HEK293 (cell line): ENCODE results near the gene CCDC63.

Experiments used
- CTCF ChIA-PET: fragments of 350-600 bp; formaldehyde crosslinking; extraction: SDS; loops from one replicate; lab custom pipeline; 2021; ENCODE audit warnings: antibody characterized with exemption; lab: Yijun Ruan, JAX
- POLR2A ChIA-PET: fragments of 300-600 bp; formaldehyde crosslinking; extraction: SDS; loops from one replicate; lab custom pipeline; 2020; ENCODE audit warnings: antibody characterized with exemption, inconsistent platforms; lab: Yijun Ruan, JAX
- H3K27ac ChIP-seq: fragments of 200-500 bp; sonication (Bioruptor generic); 2 replicates; pipeline ENCODE4 v1.5.1; 2014; ENCODE audit warnings: low read depth, low read length, control low read depth, inconsistent platforms; ENCODE audit errors: extremely low read depth
- H3K36me3 ChIP-seq, 2 experiments: fragments of 200-500 bp in 1 of 2; sonication (Bioruptor generic) in 1 of 2; 1 replicate in 1 of 2; 2 replicates in 1 of 2; pipeline ENCODE4 v1.5.1; 2014 to 2017; ENCODE audit warnings: inconsistent platforms in 2 of 2, low read length in 2 of 2; ENCODE audit not compliant: control insufficient read depth in 2 of 2, insufficient read depth in 1 of 2
- H3K4me1 ChIP-seq: fragments of 200-500 bp; sonication (Bioruptor generic); 2 replicates; pipeline ENCODE4 v1.5.1; 2014; ENCODE audit warnings: mild to moderate bottlenecking, low read length, inconsistent platforms; ENCODE audit not compliant: control insufficient read depth, insufficient read depth
- H3K4me3 ChIP-seq: 2 replicates; pipeline ENCODE4 v1.5.1; 2011; ENCODE audit warnings: low read depth, mild to moderate bottlenecking, control low read depth, low read length, moderate library complexity
- H3K9me3 ChIP-seq: fragments of 200-500 bp; sonication (Bioruptor generic); 2 replicates; pipeline ENCODE4 v1.5.1; 2014; ENCODE audit warnings: low read depth, low read length, inconsistent platforms; ENCODE audit not compliant: control insufficient read depth, insufficient read depth
- KLF8 ChIP-seq: fragments of 450-650 bp; formaldehyde crosslinking; IDR thresholded peaks from 2 replicates; pipeline ENCODE4 v1.5.1; 2016; ENCODE audit warnings: missing biosample characterization, missing genetic modification characterization
- PRDM1 ChIP-seq: fragments of 450-650 bp; formaldehyde crosslinking; IDR thresholded peaks from 2 replicates; pipeline ENCODE4; 2016; ENCODE audit warnings: missing biosample characterization, missing genetic modification characterization
- SALL2 ChIP-seq: fragments of 450-650 bp; formaldehyde crosslinking; IDR thresholded peaks from 2 replicates; pipeline ENCODE4 v1.5.0; 2017; ENCODE audit warnings: missing biosample characterization, mild to moderate bottlenecking, missing genetic modification characterization, borderline replicate concordance
- ZBTB1 ChIP-seq: fragments of 450-650 bp; formaldehyde crosslinking; IDR thresholded peaks from 2 replicates; pipeline ENCODE4 v1.5.1; 2016; ENCODE audit warnings: missing biosample characterization, missing genetic modification characterization
- ZNF112 ChIP-seq: fragments of 450-650 bp; formaldehyde crosslinking; IDR thresholded peaks from 2 replicates; pipeline ENCODE4 v1.5.0; 2017; ENCODE audit warnings: missing biosample characterization, missing genetic modification characterization
- ZNF239 ChIP-seq: fragments of 450-650 bp; formaldehyde crosslinking; IDR thresholded peaks from 2 replicates; pipeline ENCODE4 v1.5.1; 2016; ENCODE audit warnings: missing biosample characterization, missing genetic modification characterization
- ZNF274 ChIP-seq, 2 experiments: fragments of 200-500 bp in 1 of 2; fragments of 450-650 bp in 1 of 2; sonication (Bioruptor generic) in 1 of 2; formaldehyde crosslinking in 1 of 2; IDR thresholded peaks; 2 replicates each; pipeline versions ENCODE4 v1.5.1 to v1.6.1; 2014 to 2016; ENCODE audit warnings: borderline replicate concordance in 1 of 2, inconsistent platforms in 1 of 2, low read length in 1 of 2, missing biosample characterization in 1 of 2, missing genetic modification characterization in 1 of 2
- ZNF37A ChIP-seq: fragments of 450-650 bp; IDR thresholded peaks from 2 replicates; pipeline ENCODE4 v1.5.1; 2018; ENCODE audit warnings: missing biosample characterization, missing genetic modification characterization
- ZNF473 ChIP-seq: fragments of 450-650 bp; formaldehyde crosslinking; IDR thresholded peaks from 2 replicates; pipeline ENCODE4 v1.5.1; 2017; ENCODE audit warnings: missing biosample characterization, missing genetic modification characterization
- ZNF521 ChIP-seq: fragments of 450-650 bp; formaldehyde crosslinking; IDR thresholded peaks from 2 replicates; pipeline ENCODE4 v1.5.1; 2017; ENCODE audit warnings: missing biosample characterization, mild to moderate bottlenecking, missing genetic modification characterization
- ZNF621 ChIP-seq: fragments of 450-650 bp; formaldehyde crosslinking; IDR thresholded peaks from 2 replicates; pipeline ENCODE4 v1.5.1; 2017; ENCODE audit warnings: missing biosample characterization, missing genetic modification characterization
- ZNF776 ChIP-seq: fragments of 450-650 bp; formaldehyde crosslinking; IDR thresholded peaks from 2 replicates; pipeline ENCODE4 v1.5.0; 2017; ENCODE audit warnings: missing biosample characterization, missing genetic modification characterization, borderline replicate concordance
- ZNF785 ChIP-seq: fragments of 450-650 bp; formaldehyde crosslinking; IDR thresholded peaks from 2 replicates; pipeline ENCODE4 v1.5.1; 2016; ENCODE audit warnings: missing biosample characterization, missing genetic modification characterization
- TF ChIP-seq, protein P1 (sequence below): fragments of 450-650 bp; formaldehyde crosslinking; IDR thresholded peaks from 2 replicates; pipeline ENCODE4 v1.5.1; 2016; ENCODE audit warnings: missing biosample characterization, missing genetic modification characterization
- TF ChIP-seq, protein P2 (sequence below): fragments of 450-650 bp; formaldehyde crosslinking; IDR thresholded peaks from 2 replicates; pipeline ENCODE4 v1.5.1; 2016; ENCODE audit warnings: missing biosample characterization, missing genetic modification characterization, borderline replicate concordance
- TF ChIP-seq, protein P3 (sequence below): fragments of 450-650 bp; formaldehyde crosslinking; IDR thresholded peaks from 2 replicates; pipeline ENCODE4 v1.5.1; 2016; ENCODE audit warnings: missing biosample characterization, missing genetic modification characterization
- TF ChIP-seq, protein P4 (sequence below): fragments of 450-650 bp; formaldehyde crosslinking; IDR thresholded peaks from 2 replicates; pipeline ENCODE4 v1.5.1; 2017; ENCODE audit warnings: missing biosample characterization, missing genetic modification characterization
- TF ChIP-seq, protein P5 (sequence below): fragments of 450-650 bp; formaldehyde crosslinking; IDR thresholded peaks from 2 replicates; pipeline ENCODE4 v1.5.1; 2016; ENCODE audit warnings: missing biosample characterization, missing genetic modification characterization, low read depth

The CCDC63 gene

DNA sequence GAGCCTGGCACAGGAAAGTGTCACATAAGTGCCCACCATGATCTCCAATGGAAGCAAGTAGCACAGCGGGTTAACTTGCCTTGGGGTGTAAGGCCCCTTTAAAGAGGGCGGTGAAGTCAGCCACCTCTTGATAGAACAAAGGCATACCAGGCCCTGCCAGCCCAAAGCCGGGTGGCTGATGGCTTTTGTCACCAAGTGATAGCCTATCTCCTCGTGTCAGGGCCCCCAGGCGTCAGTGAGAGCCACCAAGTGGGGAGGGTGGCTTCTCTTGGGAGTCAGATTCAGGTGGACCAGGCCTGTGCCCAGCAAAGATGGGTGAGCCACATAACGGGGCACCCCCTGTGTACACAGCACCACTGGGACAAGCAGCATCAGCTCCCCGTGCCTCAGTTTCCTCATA, 81.9 kb downstream of the CCDC63 start (continued):
- TF ChIP-seq, protein P1, sequence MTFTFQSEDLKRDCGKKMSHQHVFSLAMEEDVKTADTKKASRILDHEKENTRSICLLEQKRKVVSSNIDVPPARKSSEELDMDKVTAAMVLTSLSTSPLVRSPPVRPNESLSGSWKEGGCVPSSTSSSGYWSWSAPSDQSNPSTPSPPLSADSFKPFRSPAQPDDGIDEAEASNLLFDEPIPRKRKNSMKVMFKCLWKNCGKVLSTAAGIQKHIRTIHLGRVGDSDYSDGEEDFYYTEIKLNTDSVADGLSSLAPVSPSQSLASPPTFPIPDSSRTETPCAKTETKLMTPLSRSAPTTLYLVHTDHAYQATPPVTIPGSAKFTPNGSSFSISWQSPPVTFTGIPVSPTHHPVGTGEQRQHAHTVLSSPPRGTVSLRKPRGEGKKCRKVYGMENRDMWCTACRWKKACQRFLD (tag by site-specific recombination), result no peak
- TF ChIP-seq, protein P2, sequence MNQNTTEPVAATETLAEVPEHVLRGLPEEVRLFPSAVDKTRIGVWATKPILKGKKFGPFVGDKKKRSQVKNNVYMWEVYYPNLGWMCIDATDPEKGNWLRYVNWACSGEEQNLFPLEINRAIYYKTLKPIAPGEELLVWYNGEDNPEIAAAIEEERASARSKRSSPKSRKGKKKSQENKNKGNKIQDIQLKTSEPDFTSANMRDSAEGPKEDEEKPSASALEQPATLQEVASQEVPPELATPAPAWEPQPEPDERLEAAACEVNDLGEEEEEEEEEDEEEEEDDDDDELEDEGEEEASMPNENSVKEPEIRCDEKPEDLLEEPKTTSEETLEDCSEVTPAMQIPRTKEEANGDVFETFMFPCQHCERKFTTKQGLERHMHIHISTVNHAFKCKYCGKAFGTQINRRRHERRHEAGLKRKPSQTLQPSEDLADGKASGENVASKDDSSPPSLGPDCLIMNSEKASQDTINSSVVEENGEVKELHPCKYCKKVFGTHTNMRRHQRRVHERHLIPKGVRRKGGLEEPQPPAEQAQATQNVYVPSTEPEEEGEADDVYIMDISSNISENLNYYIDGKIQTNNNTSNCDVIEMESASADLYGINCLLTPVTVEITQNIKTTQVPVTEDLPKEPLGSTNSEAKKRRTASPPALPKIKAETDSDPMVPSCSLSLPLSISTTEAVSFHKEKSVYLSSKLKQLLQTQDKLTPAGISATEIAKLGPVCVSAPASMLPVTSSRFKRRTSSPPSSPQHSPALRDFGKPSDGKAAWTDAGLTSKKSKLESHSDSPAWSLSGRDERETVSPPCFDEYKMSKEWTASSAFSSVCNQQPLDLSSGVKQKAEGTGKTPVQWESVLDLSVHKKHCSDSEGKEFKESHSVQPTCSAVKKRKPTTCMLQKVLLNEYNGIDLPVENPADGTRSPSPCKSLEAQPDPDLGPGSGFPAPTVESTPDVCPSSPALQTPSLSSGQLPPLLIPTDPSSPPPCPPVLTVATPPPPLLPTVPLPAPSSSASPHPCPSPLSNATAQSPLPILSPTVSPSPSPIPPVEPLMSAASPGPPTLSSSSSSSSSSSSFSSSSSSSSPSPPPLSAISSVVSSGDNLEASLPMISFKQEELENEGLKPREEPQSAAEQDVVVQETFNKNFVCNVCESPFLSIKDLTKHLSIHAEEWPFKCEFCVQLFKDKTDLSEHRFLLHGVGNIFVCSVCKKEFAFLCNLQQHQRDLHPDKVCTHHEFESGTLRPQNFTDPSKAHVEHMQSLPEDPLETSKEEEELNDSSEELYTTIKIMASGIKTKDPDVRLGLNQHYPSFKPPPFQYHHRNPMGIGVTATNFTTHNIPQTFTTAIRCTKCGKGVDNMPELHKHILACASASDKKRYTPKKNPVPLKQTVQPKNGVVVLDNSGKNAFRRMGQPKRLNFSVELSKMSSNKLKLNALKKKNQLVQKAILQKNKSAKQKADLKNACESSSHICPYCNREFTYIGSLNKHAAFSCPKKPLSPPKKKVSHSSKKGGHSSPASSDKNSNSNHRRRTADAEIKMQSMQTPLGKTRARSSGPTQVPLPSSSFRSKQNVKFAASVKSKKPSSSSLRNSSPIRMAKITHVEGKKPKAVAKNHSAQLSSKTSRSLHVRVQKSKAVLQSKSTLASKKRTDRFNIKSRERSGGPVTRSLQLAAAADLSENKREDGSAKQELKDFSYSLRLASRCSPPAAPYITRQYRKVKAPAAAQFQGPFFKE (tag by site-specific recombination), result no peak

DNA sequence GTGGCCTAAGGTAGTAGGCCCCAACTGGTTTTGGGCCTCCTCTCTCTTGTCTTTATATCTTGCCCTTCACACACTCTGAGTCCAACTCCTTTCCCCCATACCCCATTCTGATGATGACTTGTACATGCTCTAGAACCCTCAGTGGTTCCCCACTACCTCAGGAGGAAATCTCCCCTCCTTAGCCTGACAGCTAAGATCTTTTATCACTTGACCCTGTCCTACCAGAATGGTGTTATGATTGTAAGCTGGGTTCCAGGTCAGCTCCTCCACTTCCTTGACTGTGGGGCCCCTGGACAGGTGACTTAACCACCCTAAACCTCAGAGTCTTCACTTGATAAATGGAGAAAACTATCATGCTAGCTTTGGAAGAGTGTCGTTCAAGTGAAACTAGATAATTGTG, 83.0 kb downstream of the CCDC63 start:
- no peaks in the 10 kb centered on the region for H3K9me3 ChIP-seq
- TF ChIP-seq ZBTB1 (tag by site-specific recombination), result no peak
- TF ChIP-seq, protein P3, sequence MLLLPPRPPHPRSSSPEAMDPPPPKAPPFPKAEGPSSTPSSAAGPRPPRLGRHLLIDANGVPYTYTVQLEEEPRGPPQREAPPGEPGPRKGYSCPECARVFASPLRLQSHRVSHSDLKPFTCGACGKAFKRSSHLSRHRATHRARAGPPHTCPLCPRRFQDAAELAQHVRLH (tag by site-specific recombination), result peak; percentile 41; the same call in 1 of the 2 replicates
- ChIA-PET POLR2A (no interaction called here), CTCF (interaction anchor here (0.6 kb wide), 1 partner anchor 227 kb away, joined by 4 read pairs; no protein-coding TSS in a partner anchor)
- H3K36me3 ChIP-seq, result no peaks in the 10 kb centered on the region
- no peaks in the 10 kb centered on the region for H3K4me1 ChIP-seq
- no peak overlapping the region for H3K27ac ChIP-seq
- no peak overlapping the region for H3K4me3 ChIP-seq

DNA sequence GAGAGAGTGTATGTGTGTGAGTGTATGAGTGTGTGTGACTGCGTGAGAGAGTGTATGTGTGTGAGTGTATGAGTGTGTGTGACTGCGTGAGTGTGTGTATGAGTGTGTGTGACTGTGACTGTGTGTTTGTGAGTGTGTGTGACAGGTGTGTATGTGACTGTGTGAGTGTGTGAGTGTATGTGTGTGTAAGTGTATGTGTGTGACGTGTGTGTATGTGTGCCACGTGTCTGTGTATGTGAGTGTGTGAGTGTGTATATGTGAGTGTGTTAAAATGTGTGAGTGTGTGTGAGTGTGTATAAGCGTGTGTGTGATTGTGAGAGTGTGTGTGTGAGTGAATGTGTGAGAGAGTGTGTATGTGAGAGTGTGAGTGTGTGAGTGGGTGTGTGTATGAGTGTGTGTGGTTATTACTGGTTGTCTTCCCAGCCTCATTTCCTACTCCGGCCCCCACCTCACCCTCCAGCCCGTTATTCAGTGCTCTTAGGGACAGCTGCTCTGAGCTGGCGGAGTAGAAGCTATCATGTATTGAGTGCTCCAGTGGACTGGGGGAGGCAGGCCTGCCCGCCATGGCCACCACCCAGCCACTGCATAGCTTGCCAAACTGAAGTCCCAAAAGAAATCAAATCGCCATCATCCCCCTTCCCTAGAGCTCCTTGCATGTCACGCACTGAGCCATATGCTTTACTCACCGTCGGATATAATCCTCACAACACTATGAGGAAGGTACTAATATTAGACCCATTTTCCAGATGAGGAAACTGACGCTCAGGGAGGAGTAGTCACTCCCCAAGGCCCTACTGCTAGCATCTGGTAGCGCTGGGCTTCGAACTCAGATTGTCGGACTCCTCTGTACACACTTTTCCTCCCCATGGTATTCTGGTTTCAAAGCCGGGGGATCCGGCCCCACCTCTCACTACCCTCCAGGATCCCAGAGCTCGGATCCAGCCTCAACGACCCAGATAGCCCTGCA, 83.8 kb downstream of the CCDC63 start:
- POLR2A ChIA-PET, result interaction anchor here (0.6 kb wide), 1 partner anchor 25 kb away, joined by 3 read pairs; no protein-coding TSS in a partner anchor
- H3K4me3 ChIP-seq, result no peak overlapping the region
- no peaks in the 10 kb centered on the region for H3K4me1 ChIP-seq
- H3K9me3 ChIP-seq, result no peaks in the 10 kb centered on the region
- CTCF ChIA-PET, result interaction anchor here (0.5 to 1.2 kb wide), 3 partner anchors 12 to 341 kb away, joined by 3 read pairs; no protein-coding TSS in a partner anchor
- H3K36me3 ChIP-seq, result no peaks in the 10 kb centered on the region
- H3K27ac ChIP-seq, result no peak overlapping the region
- peak; percentile 54; the same call in 1 of the 2 replicates for TF ChIP-seq ZNF521 (tag by site-specific recombination)
- TF ChIP-seq PRDM1 (tag by site-specific recombination), result peak; percentile 91
- 0 out of 2 replicates have a peak, but pooled peaks have one; percentile 73 for TF ChIP-seq ZNF473
- peak; percentile 74; the same call in 1 of the 2 replicates for TF ChIP-seq ZNF239 (tag by site-specific recombination)
- TF ChIP-seq, protein P4, sequence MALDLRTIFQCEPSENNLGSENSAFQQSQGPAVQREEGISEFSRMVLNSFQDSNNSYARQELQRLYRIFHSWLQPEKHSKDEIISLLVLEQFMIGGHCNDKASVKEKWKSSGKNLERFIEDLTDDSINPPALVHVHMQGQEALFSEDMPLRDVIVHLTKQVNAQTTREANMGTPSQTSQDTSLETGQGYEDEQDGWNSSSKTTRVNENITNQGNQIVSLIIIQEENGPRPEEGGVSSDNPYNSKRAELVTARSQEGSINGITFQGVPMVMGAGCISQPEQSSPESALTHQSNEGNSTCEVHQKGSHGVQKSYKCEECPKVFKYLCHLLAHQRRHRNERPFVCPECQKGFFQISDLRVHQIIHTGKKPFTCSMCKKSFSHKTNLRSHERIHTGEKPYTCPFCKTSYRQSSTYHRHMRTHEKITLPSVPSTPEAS (tag by site-specific recombination), result peak; percentile 95
- TF ChIP-seq ZNF776, result peak; percentile 55; the same call in 1 of the 2 replicates
- 0 out of 2 replicates have a peak, but pooled peaks have one; percentile 78 for TF ChIP-seq ZNF785 (tag by site-specific recombination)
- no peak for TF ChIP-seq ZNF112 (tag by site-specific recombination)
- TF ChIP-seq KLF8 (tag by site-specific recombination), result no peak
- TF ChIP-seq, protein P5, sequence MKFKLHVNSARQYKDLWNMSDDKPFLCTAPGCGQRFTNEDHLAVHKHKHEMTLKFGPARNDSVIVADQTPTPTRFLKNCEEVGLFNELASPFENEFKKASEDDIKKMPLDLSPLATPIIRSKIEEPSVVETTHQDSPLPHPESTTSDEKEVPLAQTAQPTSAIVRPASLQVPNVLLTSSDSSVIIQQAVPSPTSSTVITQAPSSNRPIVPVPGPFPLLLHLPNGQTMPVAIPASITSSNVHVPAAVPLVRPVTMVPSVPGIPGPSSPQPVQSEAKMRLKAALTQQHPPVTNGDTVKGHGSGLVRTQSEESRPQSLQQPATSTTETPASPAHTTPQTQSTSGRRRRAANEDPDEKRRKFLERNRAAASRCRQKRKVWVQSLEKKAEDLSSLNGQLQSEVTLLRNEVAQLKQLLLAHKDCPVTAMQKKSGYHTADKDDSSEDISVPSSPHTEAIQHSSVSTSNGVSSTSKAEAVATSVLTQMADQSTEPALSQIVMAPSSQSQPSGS (tag by site-specific recombination), result no peak
- no peak for TF ChIP-seq ZNF37A (tag by site-specific recombination)
- TF ChIP-seq SALL2 (tag by site-specific recombination), result 0 out of 2 replicates have a peak, but pooled peaks have one; percentile 66
- 0 out of 2 replicates have a peak, but pooled peaks have one; percentile 71 for TF ChIP-seq ZNF621 (tag by site-specific recombination)
- no peak for TF ChIP-seq ZNF274 (IDR thresholded peaks at IDR 0.05; ENCODE audit: low read length)
- 0 out of 2 replicates have a peak, but pooled peaks have one; percentile 55 for TF ChIP-seq ZNF274 (tag by site-specific recombination; IDR thresholded peaks at IDR 0.05; ENCODE audit: borderline replicate concordance)
